Measurements from ENCODE around the gene PLPPR3.

DNA sequence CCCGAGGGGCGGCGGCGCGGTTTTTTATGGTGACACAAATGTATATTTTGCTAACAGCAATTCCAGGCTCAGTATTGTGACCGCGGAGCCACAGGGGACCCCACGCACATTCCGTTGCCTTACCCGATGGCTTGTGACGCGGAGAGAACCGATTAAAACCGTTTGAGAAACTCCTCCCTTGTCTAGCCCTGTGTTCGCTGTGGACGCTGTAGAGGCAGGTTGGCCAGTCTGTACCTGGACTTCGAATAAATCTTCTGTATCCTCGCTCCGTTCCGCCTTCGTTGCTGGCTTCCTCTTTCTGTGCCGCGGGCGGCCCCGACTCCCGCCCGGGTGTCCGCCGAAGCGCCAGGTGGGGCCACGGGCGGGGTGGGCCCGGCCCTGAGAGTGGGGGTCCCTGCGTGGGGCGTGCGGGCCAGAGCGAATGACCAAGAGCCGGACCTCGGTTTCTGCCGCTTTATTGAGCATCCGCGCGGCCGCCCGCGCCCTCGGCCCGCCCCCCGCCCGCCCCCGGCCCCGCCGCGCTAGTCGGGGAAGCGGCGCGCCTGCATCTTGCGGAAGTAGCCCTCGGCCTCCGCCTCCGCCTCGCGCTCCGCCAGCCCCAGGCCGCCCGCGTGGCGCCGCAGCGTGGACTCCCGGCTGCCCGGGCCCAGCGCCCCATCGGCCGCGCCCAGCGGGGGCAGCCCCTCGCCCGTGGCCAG, 9.6 kb downstream of the PLPPR3 start:
- TF ChIP-seq, protein P1, sequence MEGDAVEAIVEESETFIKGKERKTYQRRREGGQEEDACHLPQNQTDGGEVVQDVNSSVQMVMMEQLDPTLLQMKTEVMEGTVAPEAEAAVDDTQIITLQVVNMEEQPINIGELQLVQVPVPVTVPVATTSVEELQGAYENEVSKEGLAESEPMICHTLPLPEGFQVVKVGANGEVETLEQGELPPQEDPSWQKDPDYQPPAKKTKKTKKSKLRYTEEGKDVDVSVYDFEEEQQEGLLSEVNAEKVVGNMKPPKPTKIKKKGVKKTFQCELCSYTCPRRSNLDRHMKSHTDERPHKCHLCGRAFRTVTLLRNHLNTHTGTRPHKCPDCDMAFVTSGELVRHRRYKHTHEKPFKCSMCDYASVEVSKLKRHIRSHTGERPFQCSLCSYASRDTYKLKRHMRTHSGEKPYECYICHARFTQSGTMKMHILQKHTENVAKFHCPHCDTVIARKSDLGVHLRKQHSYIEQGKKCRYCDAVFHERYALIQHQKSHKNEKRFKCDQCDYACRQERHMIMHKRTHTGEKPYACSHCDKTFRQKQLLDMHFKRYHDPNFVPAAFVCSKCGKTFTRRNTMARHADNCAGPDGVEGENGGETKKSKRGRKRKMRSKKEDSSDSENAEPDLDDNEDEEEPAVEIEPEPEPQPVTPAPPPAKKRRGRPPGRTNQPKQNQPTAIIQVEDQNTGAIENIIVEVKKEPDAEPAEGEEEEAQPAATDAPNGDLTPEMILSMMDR (IDR thresholded peaks at IDR 0.05) = no peak
- TF ChIP-seq TCF12 (IDR thresholded peaks at IDR 0.05) = no peak
- no peak for TF ChIP-seq TEAD4 (IDR thresholded peaks at IDR 0.05; ENCODE audit: borderline replicate concordance, insufficient read depth)
- TF ChIP-seq, protein P2, sequence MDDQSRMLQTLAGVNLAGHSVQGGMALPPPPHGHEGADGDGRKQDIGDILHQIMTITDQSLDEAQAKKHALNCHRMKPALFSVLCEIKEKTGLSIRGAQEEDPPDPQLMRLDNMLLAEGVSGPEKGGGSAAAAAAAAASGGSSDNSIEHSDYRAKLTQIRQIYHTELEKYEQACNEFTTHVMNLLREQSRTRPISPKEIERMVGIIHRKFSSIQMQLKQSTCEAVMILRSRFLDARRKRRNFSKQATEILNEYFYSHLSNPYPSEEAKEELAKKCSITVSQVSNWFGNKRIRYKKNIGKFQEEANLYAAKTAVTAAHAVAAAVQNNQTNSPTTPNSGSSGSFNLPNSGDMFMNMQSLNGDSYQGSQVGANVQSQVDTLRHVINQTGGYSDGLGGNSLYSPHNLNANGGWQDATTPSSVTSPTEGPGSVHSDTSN (IDR thresholded peaks at IDR 0.05) = no peak
- TF ChIP-seq, protein P3, sequence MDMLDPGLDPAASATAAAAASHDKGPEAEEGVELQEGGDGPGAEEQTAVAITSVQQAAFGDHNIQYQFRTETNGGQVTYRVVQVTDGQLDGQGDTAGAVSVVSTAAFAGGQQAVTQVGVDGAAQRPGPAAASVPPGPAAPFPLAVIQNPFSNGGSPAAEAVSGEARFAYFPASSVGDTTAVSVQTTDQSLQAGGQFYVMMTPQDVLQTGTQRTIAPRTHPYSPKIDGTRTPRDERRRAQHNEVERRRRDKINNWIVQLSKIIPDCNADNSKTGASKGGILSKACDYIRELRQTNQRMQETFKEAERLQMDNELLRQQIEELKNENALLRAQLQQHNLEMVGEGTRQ (IDR thresholded peaks at IDR 0.05; ENCODE audit: borderline replicate concordance, low read depth, low read length) = no peak
- TF ChIP-seq RFX5 (IDR thresholded peaks at IDR 0.05; ENCODE audit: low read length) = no peak
- no peak for TF ChIP-seq JUND (IDR thresholded peaks at IDR 0.05)
- no peak for TF ChIP-seq TAF1 (IDR thresholded peaks at IDR 0.05; ENCODE audit: borderline replicate concordance, low read depth, low read length)
- no peak for TF ChIP-seq MXI1 (IDR thresholded peaks at IDR 0.05; ENCODE audit: low read depth, low read length)
- no peak for TF ChIP-seq RAD21 (IDR thresholded peaks at IDR 0.05; ENCODE audit: low read length)
- no peak for TF ChIP-seq GABPA (IDR thresholded peaks at IDR 0.05; ENCODE audit: low read depth)
